K562 (cell line): ENCODE results near the gene IL17RC. TPM values are rescaled to one million over a fixed set of nuclear protein-coding genes. Genes with fewer than 3 reads are reported as not detected.

ENCODE experiments used
- ARHGAP35 ChIP-seq: fragments of 450-650 bp; IDR thresholded peaks from 2 replicates; pipeline ENCODE4 v1.6.1; 2018; ENCODE audit not compliant: partially characterized antibody
- HDAC1 ChIP-seq, 2 experiments: fragments of 450-650 bp; IDR thresholded peaks; 2 replicates each; pipeline ENCODE4 v1.6.1; 2016 to 2017; ENCODE audit warnings: inconsistent platforms in 1 of 2, mild to moderate bottlenecking in 1 of 2, moderate library complexity in 1 of 2
- MTA2 ChIP-seq: fragments of 450-650 bp; IDR thresholded peaks from 2 replicates; pipeline ENCODE4 v1.6.1; 2016; ENCODE audit warnings: low read depth
- PHF21A ChIP-seq: fragments of 450-650 bp; IDR thresholded peaks from 2 replicates; pipeline ENCODE4 v1.6.1; 2017; ENCODE audit warnings: low read depth, borderline replicate concordance
- STAT5A ChIP-seq: IDR thresholded peaks from 2 replicates; pipeline ENCODE4 v1.6.1; 2012; ENCODE audit warnings: low read length, inconsistent platforms, borderline replicate concordance
- TAF15 ChIP-seq: fragments of 200-400 bp; formaldehyde crosslinking; IDR thresholded peaks from 2 replicates; pipeline ENCODE4 v1.6.1; 2017; ENCODE audit warnings: mild to moderate bottlenecking, low read depth, low read length, moderate library complexity
- TEAD1 ChIP-seq, 2 experiments: fragments of 450-650 bp in 1 of 2; sonication (generic) in 1 of 2; formaldehyde crosslinking; IDR thresholded peaks; 2 replicates each; pipeline versions ENCODE4 v1.4.0 to v1.8.0; 2020 to 2022; ENCODE audit warnings: mild to moderate bottlenecking in 2 of 2, missing genetic modification reagents in 1 of 2
- THRAP3 ChIP-seq: fragments of 450-650 bp; IDR thresholded peaks from 2 replicates; pipeline ENCODE4 v1.6.1; 2016; ENCODE audit warnings: mild to moderate bottlenecking, inconsistent platforms, borderline replicate concordance
- ZNF146 ChIP-seq: IDR thresholded peaks from one replicate; pipeline ENCODE4 v1.6.1; 2018; ENCODE audit warnings: missing compliant biosample characterization; ENCODE audit not compliant: unreplicated experiment
- ZNF174 ChIP-seq: fragments of 250-450 bp; sonication (Bioruptor Pico); IDR thresholded peaks from 2 replicates; pipeline ENCODE4 v1.4.0; 2020; ENCODE audit warnings: mild to moderate bottlenecking
- ZNF76 ChIP-seq: fragments of 250-450 bp; sonication (Bioruptor Pico); IDR thresholded peaks from 2 replicates; pipeline ENCODE4 v1.4.0; 2020; ENCODE audit warnings: mild to moderate bottlenecking, moderate library complexity, borderline replicate concordance
- polyA plus RNA-seq, 8 experiments: library from polyadenylated mRNA; depleted of rRNA in 4 of 8; stranded (reverse) in 5 of 8; unstranded in 3 of 8; fragments of >200 nt; fragmentation: Nextera tagmentation in 2 of 8; fragmentation: Illumina TruSeq in 1 of 8; extraction: Ambion mirVana in 2 of 8; extraction: Trizol in 1 of 8; gene quantifications; 2 replicates each; pipeline versions ENCODE4 v1.2.1 to v1.2.3, GENCODE V29; 2011 to 2014; ENCODE audit warnings: inconsistent platforms in 1 of 8, missing spikeins in 1 of 8
- total RNA-seq, 7 experiments: library from RNA; depleted of rRNA in 6 of 7; stranded (reverse); fragments of >200 nt in 6 of 7; fragmentation: Illumina TruSeq in 2 of 7; extraction: Trizol in 2 of 7; gene quantifications; 2 replicates each; pipeline versions ENCODE4 v1.2.1 to v1.2.3, GENCODE V29; 2011 to 2021; ENCODE audit warnings: low replicate concordance in 1 of 7
- TF ChIP-seq, protein P1 (sequence below): sonication (generic); formaldehyde crosslinking; IDR thresholded peaks from 2 replicates; pipeline ENCODE4 v1.8.0; 2022; ENCODE audit warnings: missing genetic modification reagents, mild to moderate bottlenecking, borderline replicate concordance
- TF ChIP-seq, protein P2 (sequence below): fragments of 450-650 bp; IDR thresholded peaks from 2 replicates; pipeline ENCODE4 v1.6.1; 2016
- TF ChIP-seq, protein P3 (sequence below): fragments of 450-650 bp; IDR thresholded peaks from one replicate; pipeline ENCODE4 v1.6.1; 2018; ENCODE audit warnings: mild to moderate bottlenecking, moderate library complexity; ENCODE audit not compliant: partially characterized antibody
- TF ChIP-seq, protein P4 (sequence below): sonication (generic); formaldehyde crosslinking; IDR thresholded peaks from 2 replicates; pipeline ENCODE4 v1.9.0; 2022; ENCODE audit warnings: mild to moderate bottlenecking, missing genetic modification reagents
- TF ChIP-seq, protein P5 (sequence below): sonication (generic); formaldehyde crosslinking; IDR thresholded peaks from 2 replicates; pipeline ENCODE4 v1.8.0; 2022; ENCODE audit warnings: missing genetic modification reagents, mild to moderate bottlenecking, borderline replicate concordance
- TF ChIP-seq, protein P6 (sequence below): fragments of 250-450 bp; sonication (Bioruptor Pico); IDR thresholded peaks from 2 replicates; pipeline ENCODE4 v1.9.0; 2021; ENCODE audit warnings: mild to moderate bottlenecking
- TF ChIP-seq, protein P7 (sequence below), 2 experiments: fragments of 450-650 bp; conservative IDR thresholded peaks; 2 replicates each; pipeline ENCODE4 v1.6.1; 2017; ENCODE audit warnings: mild to moderate bottlenecking in 2 of 2, moderate library complexity in 2 of 2

The IL17RC gene
- total and polyA plus RNA-seq, 9 of the 15 experiments (the other 6 are each of a cell fraction or from before 2014, with no cell fraction given): 0.15 to 11.4 (median 7.1) TPM; not detected in 1

DNA sequence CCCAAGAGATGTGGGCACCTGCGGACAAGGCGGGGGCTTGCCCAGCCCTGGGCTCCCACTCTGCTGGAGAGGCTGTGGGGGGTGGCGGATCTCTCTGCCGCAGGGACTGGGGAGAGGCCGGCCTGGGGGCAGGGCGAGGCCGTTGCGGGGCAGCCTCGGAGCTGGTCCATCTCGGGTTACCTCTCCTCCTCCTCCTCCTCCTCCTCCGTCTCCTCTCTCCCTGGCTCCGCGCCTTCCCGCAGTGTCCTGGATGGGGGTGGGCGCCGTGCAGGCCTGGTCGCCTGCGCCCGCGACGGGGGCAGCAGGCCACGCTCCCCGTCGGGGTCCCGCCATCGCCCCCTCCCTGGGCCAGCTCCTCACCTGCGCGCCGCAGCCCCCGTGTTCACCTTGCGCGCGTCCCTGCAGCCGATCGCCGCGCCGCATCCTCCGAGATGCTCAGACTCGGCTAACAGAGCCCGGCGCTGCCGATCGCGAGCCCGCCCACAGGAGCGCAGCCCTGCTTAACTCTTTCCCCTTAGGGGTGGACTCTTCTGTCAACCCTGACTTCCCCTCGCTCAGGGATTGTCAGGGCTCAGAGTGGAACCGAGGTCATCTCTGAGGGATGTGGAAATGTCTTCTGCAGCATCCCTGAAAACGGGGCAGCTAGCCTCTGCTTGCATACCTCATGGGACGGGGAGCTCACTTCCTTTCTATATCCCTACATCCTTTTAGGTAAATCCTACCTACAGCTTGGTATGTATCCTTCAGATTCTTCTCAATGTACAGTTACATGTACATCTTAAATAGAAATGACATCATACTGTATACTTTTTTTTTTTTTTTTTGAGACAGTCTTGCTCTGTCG is 35.3 kb downstream of the IL17RC start, which contains the start of gene PRRT3 (continued):
- TF ChIP-seq, protein P1, sequence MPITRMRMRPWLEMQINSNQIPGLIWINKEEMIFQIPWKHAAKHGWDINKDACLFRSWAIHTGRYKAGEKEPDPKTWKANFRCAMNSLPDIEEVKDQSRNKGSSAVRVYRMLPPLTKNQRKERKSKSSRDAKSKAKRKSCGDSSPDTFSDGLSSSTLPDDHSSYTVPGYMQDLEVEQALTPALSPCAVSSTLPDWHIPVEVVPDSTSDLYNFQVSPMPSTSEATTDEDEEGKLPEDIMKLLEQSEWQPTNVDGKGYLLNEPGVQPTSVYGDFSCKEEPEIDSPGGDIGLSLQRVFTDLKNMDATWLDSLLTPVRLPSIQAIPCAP (CRISPR knock-in tag): no peak
- TF ChIP-seq PHF21A (no peak), HDAC1 (IDR thresholded peaks at IDR 0.05) (peak; percentile 36 to 79; a peak in 2 of 4 replicates), TAF15 (no peak), ZNF174 (CRISPR knock-in tag) (no peak), THRAP3 (no peak), ZNF146 (CRISPR knock-in tag) (peak; percentile 3), STAT5A (no peak), TEAD1 (CRISPR knock-in tag; IDR thresholded peaks at IDR 0.05) (no peak; a peak in 1 of 4 replicates), ARHGAP35 (no peak), ZNF76 (CRISPR knock-in tag) (no peak), MTA2 (no peak)
- TF ChIP-seq, protein P2, sequence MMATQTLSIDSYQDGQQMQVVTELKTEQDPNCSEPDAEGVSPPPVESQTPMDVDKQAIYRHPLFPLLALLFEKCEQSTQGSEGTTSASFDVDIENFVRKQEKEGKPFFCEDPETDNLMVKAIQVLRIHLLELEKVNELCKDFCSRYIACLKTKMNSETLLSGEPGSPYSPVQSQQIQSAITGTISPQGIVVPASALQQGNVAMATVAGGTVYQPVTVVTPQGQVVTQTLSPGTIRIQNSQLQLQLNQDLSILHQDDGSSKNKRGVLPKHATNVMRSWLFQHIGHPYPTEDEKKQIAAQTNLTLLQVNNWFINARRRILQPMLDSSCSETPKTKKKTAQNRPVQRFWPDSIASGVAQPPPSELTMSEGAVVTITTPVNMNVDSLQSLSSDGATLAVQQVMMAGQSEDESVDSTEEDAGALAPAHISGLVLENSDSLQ: no peak
- TF ChIP-seq, protein P3, sequence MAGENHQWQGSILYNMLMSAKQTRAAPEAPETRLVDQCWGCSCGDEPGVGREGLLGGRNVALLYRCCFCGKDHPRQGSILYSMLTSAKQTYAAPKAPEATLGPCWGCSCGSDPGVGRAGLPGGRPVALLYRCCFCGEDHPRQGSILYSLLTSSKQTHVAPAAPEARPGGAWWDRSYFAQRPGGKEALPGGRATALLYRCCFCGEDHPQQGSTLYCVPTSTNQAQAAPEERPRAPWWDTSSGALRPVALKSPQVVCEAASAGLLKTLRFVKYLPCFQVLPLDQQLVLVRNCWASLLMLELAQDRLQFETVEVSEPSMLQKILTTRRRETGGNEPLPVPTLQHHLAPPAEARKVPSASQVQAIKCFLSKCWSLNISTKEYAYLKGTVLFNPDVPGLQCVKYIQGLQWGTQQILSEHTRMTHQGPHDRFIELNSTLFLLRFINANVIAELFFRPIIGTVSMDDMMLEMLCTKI: no peak
- TF ChIP-seq, protein P4, sequence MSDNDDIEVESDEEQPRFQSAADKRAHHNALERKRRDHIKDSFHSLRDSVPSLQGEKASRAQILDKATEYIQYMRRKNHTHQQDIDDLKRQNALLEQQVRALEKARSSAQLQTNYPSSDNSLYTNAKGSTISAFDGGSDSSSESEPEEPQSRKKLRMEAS: peak; percentile 57
- TF ChIP-seq, protein P5, sequence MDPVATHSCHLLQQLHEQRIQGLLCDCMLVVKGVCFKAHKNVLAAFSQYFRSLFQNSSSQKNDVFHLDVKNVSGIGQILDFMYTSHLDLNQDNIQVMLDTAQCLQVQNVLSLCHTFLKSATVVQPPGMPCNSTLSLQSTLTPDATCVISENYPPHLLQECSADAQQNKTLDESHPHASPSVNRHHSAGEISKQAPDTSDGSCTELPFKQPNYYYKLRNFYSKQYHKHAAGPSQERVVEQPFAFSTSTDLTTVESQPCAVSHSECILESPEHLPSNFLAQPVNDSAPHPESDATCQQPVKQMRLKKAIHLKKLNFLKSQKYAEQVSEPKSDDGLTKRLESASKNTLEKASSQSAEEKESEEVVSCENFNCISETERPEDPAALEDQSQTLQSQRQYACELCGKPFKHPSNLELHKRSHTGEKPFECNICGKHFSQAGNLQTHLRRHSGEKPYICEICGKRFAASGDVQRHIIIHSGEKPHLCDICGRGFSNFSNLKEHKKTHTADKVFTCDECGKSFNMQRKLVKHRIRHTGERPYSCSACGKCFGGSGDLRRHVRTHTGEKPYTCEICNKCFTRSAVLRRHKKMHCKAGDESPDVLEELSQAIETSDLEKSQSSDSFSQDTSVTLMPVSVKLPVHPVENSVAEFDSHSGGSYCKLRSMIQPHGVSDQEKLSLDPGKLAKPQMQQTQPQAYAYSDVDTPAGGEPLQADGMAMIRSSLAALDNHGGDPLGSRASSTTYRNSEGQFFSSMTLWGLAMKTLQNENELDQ (CRISPR knock-in tag): no peak
- TF ChIP-seq, protein P6, sequence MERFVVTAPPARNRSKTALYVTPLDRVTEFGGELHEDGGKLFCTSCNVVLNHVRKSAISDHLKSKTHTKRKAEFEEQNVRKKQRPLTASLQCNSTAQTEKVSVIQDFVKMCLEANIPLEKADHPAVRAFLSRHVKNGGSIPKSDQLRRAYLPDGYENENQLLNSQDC (CRISPR knock-in tag): no peak
- TF ChIP-seq, protein P7, sequence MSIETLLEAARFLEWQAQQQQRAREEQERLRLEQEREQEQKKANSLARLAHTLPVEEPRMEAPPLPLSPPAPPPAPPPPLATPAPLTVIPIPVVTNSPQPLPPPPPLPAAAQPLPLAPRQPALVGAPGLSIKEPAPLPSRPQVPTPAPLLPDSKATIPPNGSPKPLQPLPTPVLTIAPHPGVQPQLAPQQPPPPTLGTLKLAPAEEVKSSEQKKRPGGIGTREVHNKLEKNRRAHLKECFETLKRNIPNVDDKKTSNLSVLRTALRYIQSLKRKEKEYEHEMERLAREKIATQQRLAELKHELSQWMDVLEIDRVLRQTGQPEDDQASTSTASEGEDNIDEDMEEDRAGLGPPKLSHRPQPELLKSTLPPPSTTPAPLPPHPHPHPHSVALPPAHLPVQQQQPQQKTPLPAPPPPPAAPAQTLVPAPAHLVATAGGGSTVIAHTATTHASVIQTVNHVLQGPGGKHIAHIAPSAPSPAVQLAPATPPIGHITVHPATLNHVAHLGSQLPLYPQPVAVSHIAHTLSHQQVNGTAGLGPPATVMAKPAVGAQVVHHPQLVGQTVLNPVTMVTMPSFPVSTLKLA (conservative IDR thresholded peaks at IDR 0.05): peak in 1 of 2 experiments; percentile 43; a peak in 2 of 4 replicates
